Esophagus squamous epithelium (tissue), 5 donors: Measurements from ENCODE around the gene BANF2. TPM values are rescaled to one million over a fixed set of nuclear protein-coding genes. Genes with fewer than 3 reads are reported as not detected.

Source experiments
- DNase-seq: peaks from one replicate; lab custom pipeline; 2025; lab: John Stamatoyannopoulos, UW
- H3K27ac ChIP-seq, 4 donors: fragments of 200-600 bp; sonication (generic); one replicate each; pipeline ENCODE4 v1.5.1; 2016 to 2019; ENCODE audit warnings: mild to moderate bottlenecking in 1 of 4
- H3K27me3 ChIP-seq, 4 donors: fragments of 200-600 bp; sonication (generic); 1 replicate in 3 of 4; 2 replicates in 1 of 4; pipeline versions ENCODE4 v1.5.1 to v1.6.0; 2017 to 2021; ENCODE audit warnings: antibody characterized with exemption in 1 of 4
- H3K36me3 ChIP-seq, 3 donors: fragments of 200-600 bp; sonication (generic); one replicate each; pipeline ENCODE4 v1.5.1; 2016 to 2019
- H3K4me1 ChIP-seq, 3 donors: fragments of 200-600 bp; sonication (generic); one replicate each; pipeline ENCODE4 v1.5.1; 2017 to 2019
- H3K4me3 ChIP-seq, 4 donors: fragments of 200-600 bp; sonication (generic); 1 replicate in 3 of 4; 2 replicates in 1 of 4; pipeline ENCODE4 v1.5.1; 2016 to 2019; ENCODE audit warnings: mild to moderate bottlenecking in 2 of 4, moderate library complexity in 1 of 4
- H3K9me3 ChIP-seq, 3 donors: fragments of 200-600 bp; sonication (generic); one replicate each; pipeline ENCODE4 v1.5.1; 2016 to 2019
- CTCF ChIP-seq, 6 experiments: fragments of 450-650 bp in 4 of 6; fragments of 200-600 bp in 2 of 6; sonication (generic) in 2 of 6; IDR thresholded peaks; one replicate each; pipeline ENCODE4 v1.5.1; 2016 to 2019; ENCODE audit warnings: antibody characterized with exemption in 6 of 6, mild to moderate bottlenecking in 4 of 6, moderate library complexity in 4 of 6
- POLR2A ChIP-seq, 4 donors: fragments of 450-650 bp; IDR thresholded peaks; one replicate each; pipeline ENCODE4 v1.6.1; 2017; ENCODE audit warnings: antibody characterized with exemption in 4 of 4, mild to moderate bottlenecking in 4 of 4, moderate library complexity in 3 of 4
- WGBS, 2 donors: methylation state at CpG; one replicate each; pipeline ENCODE4 v1.1.5; 2018; 5-methylcytosine and 5-hydroxymethylcytosine counted together
- intact Hi-C: fragments of 100-400 bp; cut with DNase I; formaldehyde crosslinking; loops from one replicate; pipeline ENCODE4 v1.15.0; 2022
- total RNA-seq, 4 donors: library from RNA; depleted of rRNA; stranded (reverse); fragments of >200 nt; gene quantifications; one replicate each; pipeline ENCODE4 v1.1.0, GENCODE V29; 2016
- donor health status: DM: yes; HTN: yes; CAD: no.

Gene BANF2
- total RNA-seq, 4 donors from 2014 or later: not detected

DNA sequence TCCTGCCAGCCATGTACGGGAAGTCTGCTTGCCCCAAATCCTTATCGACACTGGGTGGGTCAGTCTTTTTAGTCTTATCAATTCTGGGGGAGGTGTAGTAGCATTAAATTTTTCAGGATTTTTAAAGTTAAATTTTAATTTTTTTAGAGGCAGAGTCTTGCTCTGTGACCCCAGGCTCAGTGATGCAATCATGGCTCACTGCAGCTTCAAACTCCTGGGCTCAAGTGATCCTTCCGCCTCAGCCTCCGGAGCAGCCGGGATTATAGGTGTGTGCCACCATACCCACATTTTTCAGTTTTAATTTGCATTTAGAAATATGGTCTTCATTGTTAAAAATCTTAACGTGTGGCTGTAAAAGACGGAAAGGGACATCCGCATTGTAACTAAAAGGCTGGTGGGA lies 51.9 kb downstream of the BANF2 start:
- WGBS, 2 donors: 87 to 89% methylated on average over 8 of the region's 8 CpGs
- no peak for TF ChIP-seq CTCF (IDR thresholded peaks at IDR 0.05)
- TF ChIP-seq POLR2A (IDR thresholded peaks at IDR 0.05): no peak

GRCh38 chr20:17752459-17752858 lies 52.7 kb downstream of the BANF2 start:
- Histone ChIP-seq H3K9me3 (no peaks in the 10 kb centered on the region), H3K27me3 (no peaks in the 10 kb centered on the region), H3K4me3 (no peak overlapping the region), H3K36me3 (no peaks in the 10 kb centered on the region), H3K27ac (no peak overlapping the region), H3K4me1 (peaks cover 0 to 5% (median 0%) of the 10 kb centered on the region in 3 donors)
- TF ChIP-seq POLR2A (IDR thresholded peaks at IDR 0.05): no peak
- TF ChIP-seq CTCF (IDR thresholded peaks at IDR 0.05): no peak
- no peak for DNase-seq
- intact Hi-C loops: no loop called here
- 8 to 20% methylated on average over 2 of the region's 2 CpGs for whole genome bisulfite sequencing, 2 donors

More for the DNA sequence above, 51.9 kb downstream of the BANF2 start:
- Histone ChIP-seq H3K4me1 (peaks cover 0 to 5% (median 0%) of the 10 kb centered on the region in 3 donors), H3K4me3 (no peak overlapping the region), H3K27ac (no peak overlapping the region), H3K9me3 (no peaks in the 10 kb centered on the region), H3K27me3 (no peaks in the 10 kb centered on the region), H3K36me3 (no peaks in the 10 kb centered on the region)
- no peak for DNase-seq
- intact Hi-C loops: no loop called here

GRCh38 chr20:17753516-17753915 lies 53.8 kb downstream of the BANF2 start:
- no peaks in the 10 kb centered on the region for H3K27me3 ChIP-seq
- TF ChIP-seq POLR2A (IDR thresholded peaks at IDR 0.05) (no peak), CTCF (IDR thresholded peaks at IDR 0.05) (no peak)

GRCh38 chr20:17756529-17756928 lies 56.8 kb downstream of the BANF2 start:
- Histone ChIP-seq H3K36me3 (no peaks in the 10 kb centered on the region), H3K9me3 (peaks cover 0 to 10% (median 7%) of the 10 kb centered on the region in 3 donors), H3K4me1 (no peaks in the 10 kb centered on the region), H3K27me3 (no peaks in the 10 kb centered on the region), H3K27ac (no peak overlapping the region), H3K4me3 (no peak overlapping the region)
- no peak for DNase-seq
- no peak for TF ChIP-seq POLR2A (IDR thresholded peaks at IDR 0.05)
- TF ChIP-seq CTCF (IDR thresholded peaks at IDR 0.05): no peak
- intact Hi-C loops: no loop called here
- WGBS, 2 donors: 59 to 71% methylated on average over 6 of the region's 6 CpGs

More at GRCh38 chr20:17753516-17753915, 53.8 kb downstream of the BANF2 start:
- no peak for DNase-seq
- H3K4me1 ChIP-seq: peaks cover 0 to 5% (median 0%) of the 10 kb centered on the region in 3 donors
- peaks cover 0 to 5% (median 0%) of the 10 kb centered on the region in 3 donors for H3K9me3 ChIP-seq
- H3K36me3 ChIP-seq: no peaks in the 10 kb centered on the region
- intact Hi-C loops: no loop called here
- 76 to 86% methylated on average over 4 of the region's 4 CpGs for WGBS, 2 donors
- no peak overlapping the region for H3K27ac ChIP-seq
- no peak overlapping the region for H3K4me3 ChIP-seq

DNA sequence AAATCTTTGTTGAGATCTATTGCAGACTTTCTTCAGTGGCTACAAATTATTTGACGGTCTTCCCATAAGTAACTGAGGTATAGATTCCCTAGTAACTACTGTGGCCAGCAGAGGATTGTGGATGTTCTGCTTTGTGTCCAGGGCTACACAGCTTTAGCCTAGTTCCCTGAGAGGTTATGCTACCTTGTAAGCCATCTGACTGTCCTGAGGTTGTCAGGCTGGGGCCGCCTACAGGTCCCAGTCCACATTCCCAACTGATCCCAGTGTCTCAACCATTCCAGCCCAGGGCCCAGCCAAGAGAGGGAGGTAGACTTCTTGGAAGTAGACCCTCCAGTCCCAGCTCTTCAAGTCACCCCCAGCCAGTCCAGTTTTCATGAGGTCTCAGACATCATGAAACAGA lies 57.7 kb downstream of the BANF2 start:
- intact Hi-C loops: no loop called here
- Histone ChIP-seq H3K36me3 (no peaks in the 10 kb centered on the region), H3K27ac (no peak overlapping the region), H3K9me3 (peaks cover 0 to 10% (median 7%) of the 10 kb centered on the region in 3 donors), H3K27me3 (no peaks in the 10 kb centered on the region), H3K4me3 (no peak overlapping the region), H3K4me1 (no peaks in the 10 kb centered on the region)
- 94 to 100% methylated on average over 1 to 2 of the region's 2 CpGs for WGBS, 2 donors
- no peak for DNase-seq
- TF ChIP-seq POLR2A (IDR thresholded peaks at IDR 0.05) (no peak), CTCF (IDR thresholded peaks at IDR 0.05) (no peak)
